OCI-LY7 (cell line): ENCODE data around the gene INPP5K. TPM values are rescaled to one million over a fixed set of nuclear protein-coding genes. Genes with fewer than 3 reads are reported as not detected.
A peak's percentile ranks its signal among the peaks of the same experiment; 100 is the strongest.

Source experiments
- BruUV-seq: library from RNA; stranded (reverse); fragments of 400-500 nt; replicated peaks from 2 replicates; lab custom pipeline; 2021; lab: Mats Ljungman, UMichigan
- CTCF ChIA-PET: fragments of 300-600 bp; sonication (Branson Sonifier 250); formaldehyde crosslinking; loops from one replicate; lab custom pipeline; 2022; ENCODE audit warnings: antibody characterized with exemption; ENCODE audit not compliant: unreplicated experiment; lab: Charles Lee
- POLR2A ChIA-PET: fragments of 300-600 bp; sonication (Branson Sonifier 250); formaldehyde crosslinking; loops from one replicate; lab custom pipeline; 2022; ENCODE audit warnings: antibody characterized with exemption; lab: Charles Lee
- DNase-seq: peaks from one replicate; pipeline ENCODE4 v3.0.0-alpha.2; 2015; ENCODE audit warnings: low spot score
- H2AFZ ChIP-seq: fragments of 200-600 bp; sonication (generic), shearing (Covaris generic); 2 replicates; pipeline ENCODE4 v1.6.1; 2014; ENCODE audit warnings: mild to moderate bottlenecking, antibody characterized with exemption, low read length, moderate library complexity
- H3K27ac ChIP-seq: fragments of 200-600 bp; sonication (generic); 2 replicates; pipeline ENCODE4 v1.5.1; 2014; ENCODE audit warnings: mixed run types, low read depth, mild to moderate bottlenecking, moderate library complexity, low read length, inconsistent platforms; ENCODE audit not compliant: poor library complexity, severe bottlenecking
- H3K36me3 ChIP-seq: fragments of 200-600 bp; sonication (generic); 2 replicates; pipeline ENCODE4 v1.6.1; 2014; ENCODE audit warnings: mild to moderate bottlenecking, antibody characterized with exemption, low read length, moderate library complexity, mixed read lengths; ENCODE audit not compliant: insufficient read depth
- H3K4me1 ChIP-seq: fragments of 200-600 bp; sonication (generic); 2 replicates; pipeline ENCODE4 v1.5.1; 2014; ENCODE audit warnings: mild to moderate bottlenecking, low read length; ENCODE audit not compliant: insufficient read depth, poor library complexity, severe bottlenecking
- H3K4me2 ChIP-seq: fragments of 200-600 bp; sonication (generic); 2 replicates; pipeline ENCODE4 v1.6.1; 2014; ENCODE audit warnings: mild to moderate bottlenecking, low read length
- H3K4me3 ChIP-seq: fragments of 200-600 bp; sonication (generic); 2 replicates; pipeline ENCODE4 v1.5.1; 2014; ENCODE audit warnings: mild to moderate bottlenecking, low read depth, low read length; ENCODE audit not compliant: poor library complexity, severe bottlenecking
- H3K79me2 ChIP-seq: fragments of 200-600 bp; sonication (generic); 2 replicates; pipeline ENCODE4 v1.6.1; 2016; ENCODE audit warnings: low read depth, mild to moderate bottlenecking, low read length, moderate library complexity, mixed read lengths; ENCODE audit not compliant: insufficient read depth
- H3K9me2 ChIP-seq: fragments of 200-600 bp; sonication (generic); 2 replicates; pipeline ENCODE4 v1.6.1; 2016; ENCODE audit warnings: mild to moderate bottlenecking, low read length, mixed read lengths; ENCODE audit not compliant: insufficient read depth
- H3K9me3 ChIP-seq: fragments of 200-600 bp; sonication (generic); 2 replicates; pipeline ENCODE4 v1.6.1; 2014; ENCODE audit warnings: mild to moderate bottlenecking, mixed run types, low read length, mixed read lengths
- H4K20me1 ChIP-seq: fragments of 200-600 bp; sonication (generic); 2 replicates; pipeline ENCODE4 v1.6.1; 2014; ENCODE audit warnings: mild to moderate bottlenecking, antibody characterized with exemption, low read length, moderate library complexity, mixed read lengths; ENCODE audit not compliant: insufficient read depth
- EZH2phosphoT487 ChIP-seq: fragments of 200-600 bp; sonication (generic); IDR thresholded peaks from 2 replicates; pipeline ENCODE4 v1.6.1; 2018; ENCODE audit warnings: low read depth, borderline replicate concordance, mild to moderate bottlenecking, mixed run types, antibody characterized with exemption, low read length, moderate library complexity, mixed read lengths
- intact Hi-C: fragments of 100-400 bp; cut with micrococcal nuclease; formaldehyde crosslinking; loops from one replicate; pipeline ENCODE4 v1.10.0; 2022; ENCODE audit not compliant: unreplicated experiment
- total RNA-seq, 2 experiments: library from RNA; depleted of rRNA in 1 of 2; stranded (reverse); fragments of >200 nt in 1 of 2; shearing (Covaris generic) in 1 of 2; gene quantifications; 2 replicates each; pipeline ENCODE4 v1.2.3, GENCODE V29; 2014 to 2022
- TF ChIP-seq, protein P1 (sequence below): fragments of 200-600 bp; sonication (generic); conservative IDR thresholded peaks from 2 replicates; pipeline ENCODE4 v1.5.1; 2014; ENCODE audit warnings: mild to moderate bottlenecking, antibody characterized with exemption, low read length, moderate library complexity, mixed read lengths

The INPP5K gene
- total RNA-seq, 2 experiments from 2014 or later: 28.8 to 40.7 TPM

DNA sequence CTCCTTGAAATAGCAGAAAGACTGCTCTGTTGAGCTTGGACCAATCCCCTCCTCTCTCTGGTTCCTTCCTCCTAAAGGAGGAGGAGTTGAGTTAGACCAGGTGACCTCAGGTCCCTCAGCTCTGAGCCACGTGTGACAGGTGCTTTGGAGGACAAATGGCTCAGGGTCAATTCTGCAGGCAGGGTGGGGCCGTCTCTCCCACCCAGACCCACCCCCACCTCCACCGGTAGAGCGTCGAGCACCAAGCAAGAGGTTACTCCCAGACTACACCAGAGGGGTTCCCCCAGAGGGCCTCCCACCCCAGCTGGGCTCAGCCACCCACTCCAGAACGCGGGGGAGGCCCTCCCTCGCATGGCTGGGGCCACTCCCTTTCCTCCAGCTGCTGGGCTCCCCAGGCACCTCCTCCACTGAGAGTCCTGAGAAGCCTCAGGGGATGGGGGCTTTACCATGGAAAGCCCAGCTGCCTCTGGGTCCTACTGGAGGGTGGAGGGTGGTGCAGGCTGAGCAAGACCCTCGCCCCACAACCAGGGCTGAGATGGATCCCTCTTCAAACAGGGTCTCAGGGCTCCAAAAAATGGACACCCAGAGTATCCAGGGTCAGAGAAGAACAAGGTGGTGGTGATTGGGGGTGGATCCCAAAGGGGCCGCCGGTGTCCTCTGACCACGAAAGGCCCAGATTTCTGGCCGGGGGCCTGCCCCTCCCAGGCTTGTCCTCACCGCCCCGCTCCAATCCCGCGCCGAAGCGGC is 31.6 kb downstream of the INPP5K start:
- no peaks in the 10 kb centered on the region for H3K79me2 ChIP-seq
- H3K27ac ChIP-seq: peak overlapping the region; percentile 45
- peak overlapping the region; percentile 85 for H3K4me2 ChIP-seq
- peaks cover 43% of the 10 kb centered on the region for H3K4me1 ChIP-seq
- peaks cover 20% of the 10 kb centered on the region for H3K36me3 ChIP-seq
- peak; percentile 65 for DNase-seq
- peak overlapping the region; percentile 48 for H2AFZ ChIP-seq
- H3K9me2 ChIP-seq: no peaks in the 10 kb centered on the region
- H3K9me3 ChIP-seq: no peaks in the 10 kb centered on the region
- intact Hi-C loops: loop anchor here (1.0 to 2.0 kb wide), 3 partner anchors 22 to 120 kb away; no protein-coding TSS in a partner anchor
- H4K20me1 ChIP-seq: no peaks in the 10 kb centered on the region
- TF ChIP-seq, protein P1, sequence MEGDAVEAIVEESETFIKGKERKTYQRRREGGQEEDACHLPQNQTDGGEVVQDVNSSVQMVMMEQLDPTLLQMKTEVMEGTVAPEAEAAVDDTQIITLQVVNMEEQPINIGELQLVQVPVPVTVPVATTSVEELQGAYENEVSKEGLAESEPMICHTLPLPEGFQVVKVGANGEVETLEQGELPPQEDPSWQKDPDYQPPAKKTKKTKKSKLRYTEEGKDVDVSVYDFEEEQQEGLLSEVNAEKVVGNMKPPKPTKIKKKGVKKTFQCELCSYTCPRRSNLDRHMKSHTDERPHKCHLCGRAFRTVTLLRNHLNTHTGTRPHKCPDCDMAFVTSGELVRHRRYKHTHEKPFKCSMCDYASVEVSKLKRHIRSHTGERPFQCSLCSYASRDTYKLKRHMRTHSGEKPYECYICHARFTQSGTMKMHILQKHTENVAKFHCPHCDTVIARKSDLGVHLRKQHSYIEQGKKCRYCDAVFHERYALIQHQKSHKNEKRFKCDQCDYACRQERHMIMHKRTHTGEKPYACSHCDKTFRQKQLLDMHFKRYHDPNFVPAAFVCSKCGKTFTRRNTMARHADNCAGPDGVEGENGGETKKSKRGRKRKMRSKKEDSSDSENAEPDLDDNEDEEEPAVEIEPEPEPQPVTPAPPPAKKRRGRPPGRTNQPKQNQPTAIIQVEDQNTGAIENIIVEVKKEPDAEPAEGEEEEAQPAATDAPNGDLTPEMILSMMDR: no peak
- TF ChIP-seq EZH2phosphoT487: no peak
- peak overlapping the region; percentile 73 for H3K4me3 ChIP-seq
- POLR2A ChIA-PET: interaction anchor here (0.6 kb wide), 1 partner anchor 233 kb away, joined by 3 read pairs; no protein-coding TSS in a partner anchor
- CTCF ChIA-PET: no interaction called here
- no TSS peak for BruUV-seq

- no peaks in the 10 kb centered on the region for H3K9me2 ChIP-seq
- intact Hi-C loops: loop anchor here (1.0 to 2.0 kb wide), 3 partner anchors 21 to 119 kb away; no protein-coding TSS in a partner anchor
- H3K4me2 ChIP-seq: peak overlapping the region; percentile 85; the same call in 1 of the 2 replicates
- H3K4me3 ChIP-seq: no peak overlapping the region
- ChIA-PET CTCF (no interaction called here), POLR2A (no interaction called here)
- H3K36me3 ChIP-seq: peaks cover 20% of the 10 kb centered on the region
- H3K79me2 ChIP-seq: no peaks in the 10 kb centered on the region
- no peak overlapping the region for H2AFZ ChIP-seq
- no peak for DNase-seq
- H3K27ac ChIP-seq: no peak overlapping the region
- no TSS peak for BruUV-seq
- peaks cover 39% of the 10 kb centered on the region for H3K4me1 ChIP-seq
- TF ChIP-seq, protein P1: no peak
- no peak for TF ChIP-seq EZH2phosphoT487
- no peaks in the 10 kb centered on the region for H4K20me1 ChIP-seq
- H3K9me3 ChIP-seq: no peaks in the 10 kb centered on the region
Measured at GRCh38 chr17:1484060-1484535, 32.3 kb downstream of the INPP5K start.

- ChIA-PET CTCF (no interaction called here), POLR2A (no interaction called here)
- TF ChIP-seq, protein P1: no peak
- TF ChIP-seq EZH2phosphoT487: no peak
- Histone ChIP-seq H3K27ac (no peak overlapping the region), H3K4me2 (no peak overlapping the region), H3K79me2 (no peaks in the 10 kb centered on the region), H3K4me3 (no peak overlapping the region), H2AFZ (no peak overlapping the region), H3K4me1 (peaks cover 30% of the 10 kb centered on the region), H3K36me3 (peaks cover 29% of the 10 kb centered on the region), H3K9me2 (no peaks in the 10 kb centered on the region), H4K20me1 (no peaks in the 10 kb centered on the region), H3K9me3 (no peaks in the 10 kb centered on the region)
- DNase-seq: no peak
- intact Hi-C loops: no loop called here
- BruUV-seq: no TSS peak
Measured at GRCh38 chr17:1482680-1483079, 33.7 kb downstream of the INPP5K start.
